Astrocyte of the cerebellum (primary cell): Measurements from ENCODE around the gene CHID1.

Experiments used
- DNase-seq: peaks from one replicate; pipeline ENCODE4 v3.0.0-alpha.2; 2011; ENCODE audit warnings: low read depth
- H3K4me3 ChIP-seq: 2 replicates; pipeline ENCODE4 v1.5.1; 2011; ENCODE audit warnings: mild to moderate bottlenecking, low read depth, low read length, moderate library complexity
- CTCF ChIP-seq: IDR thresholded peaks from 2 replicates; pipeline ENCODE4 v1.5.1; 2012; ENCODE audit warnings: low read length, low read depth, moderate library complexity, mild to moderate bottlenecking; ENCODE audit errors: missing control alignments
- in situ Hi-C: cut with HindIII; loops from 2 replicates; pipeline ENCODE4 v1.10.0; 2017; ENCODE audit warnings: low sequenced_read_pairs

CHID1 gene

GRCh38 chr11:844693-845644 lies 65.6 kb downstream of the CHID1 start:
- peak; percentile 88 for DNase-seq
- TF ChIP-seq CTCF: no peak
- in situ Hi-C loops: no loop called here
- H3K4me3 ChIP-seq: peak overlapping the region; percentile 94

GRCh38 chr11:843818-844692 lies 66.6 kb downstream of the CHID1 start:
- peak overlapping the region; percentile 94 for H3K4me3 ChIP-seq
- in situ Hi-C loops: no loop called here
- TF ChIP-seq CTCF: no peak
- DNase-seq: peak; percentile 91

GRCh38 chr11:843086-843734 lies 67.4 kb downstream of the CHID1 start:
- in situ Hi-C loops: no loop called here
- peak overlapping the region; percentile 94 for H3K4me3 ChIP-seq
- no peak for TF ChIP-seq CTCF
- no peak for DNase-seq

- H3K4me3 ChIP-seq: peak within 1 kb of the TSS; percentile 94
- peak; percentile 70 for DNase-seq
- no peak for TF ChIP-seq CTCF
- in situ Hi-C loops: no loop called here
These were observed 68.1 kb downstream of the CHID1 start, which contains the start of the genes POLR2L and TSPAN4 for GRCh38 chr11:842370-843002. Gene POLR2L, minus strand, starts transcription at chr11:842529. Its CDS starts 21 bp downstream, at chr11:842508. Gene TSPAN4, plus strand, starts transcription at chr11:842852. Its CDS starts 7,453 bp downstream, at chr11:850305.

DNA sequence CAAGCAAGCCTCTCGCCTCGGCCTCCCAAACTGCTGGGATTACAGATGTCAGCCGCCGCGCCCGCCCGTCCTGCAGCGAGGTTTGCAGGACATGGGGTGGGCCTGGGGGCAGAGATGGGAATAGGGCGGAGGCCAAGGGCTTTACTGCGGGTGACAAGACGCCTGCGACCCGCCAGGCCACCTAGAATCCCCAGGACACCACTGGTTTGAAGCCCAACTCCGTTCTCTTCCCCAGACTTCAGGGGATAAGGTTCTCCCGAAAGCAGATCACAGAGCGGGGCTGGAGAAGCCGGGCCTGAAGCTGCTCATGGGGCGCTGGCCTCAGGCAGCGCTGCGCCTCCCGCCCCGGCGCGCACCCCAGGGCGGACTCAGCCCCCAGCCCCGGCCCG lies 68.6 kb downstream of the CHID1 start:
- in situ Hi-C loops: no loop called here
- TF ChIP-seq CTCF: no peak
- peak overlapping the region; percentile 94 for H3K4me3 ChIP-seq
- no peak for DNase-seq
